Smooth muscle cell (in vitro differentiated cells): Measurements from ENCODE around the gene PPP1R2B. TPM values are rescaled to one million over a fixed set of nuclear protein-coding genes. Genes with fewer than 3 reads are reported as not detected.

Source experiments
- DNase-seq: peaks from one replicate; lab custom pipeline; 2025; ENCODE audit not compliant: unreplicated experiment; lab: John Stamatoyannopoulos, UW
- H2AFZ ChIP-seq: fragments of 200-600 bp; sonication (generic); 2 replicates; pipeline ENCODE4 v1.6.0; 2016; ENCODE audit warnings: antibody characterized with exemption, low read depth, mild to moderate bottlenecking
- H3F3A ChIP-seq: fragments of 200-600 bp; sonication (generic); 2 replicates; pipeline ENCODE4 v1.6.0; 2017; ENCODE audit warnings: antibody characterized with exemption, low read depth
- H3K27ac ChIP-seq: fragments of 200-600 bp; sonication (generic); 2 replicates; pipeline ENCODE4 v1.5.1; 2016; ENCODE audit warnings: low read depth, mild to moderate bottlenecking
- H3K27me3 ChIP-seq: fragments of 200-600 bp; sonication (generic); 2 replicates; pipeline ENCODE4 v1.6.1; 2016; ENCODE audit warnings: low read depth, mild to moderate bottlenecking
- H3K36me3 ChIP-seq: fragments of 200-600 bp; sonication (generic); 2 replicates; pipeline ENCODE4 v1.5.1; 2016; ENCODE audit warnings: low read depth
- H3K4me1 ChIP-seq: fragments of 200-600 bp; sonication (generic); 2 replicates; pipeline ENCODE4 v1.5.1; 2016; ENCODE audit warnings: low read depth
- H3K4me2 ChIP-seq: fragments of 200-600 bp; sonication (generic); 2 replicates; pipeline ENCODE4 v1.6.0; 2016; ENCODE audit warnings: mild to moderate bottlenecking
- H3K4me3 ChIP-seq: fragments of 200-600 bp; sonication (generic); 2 replicates; pipeline ENCODE4 v1.5.1; 2016; ENCODE audit warnings: mild to moderate bottlenecking
- H3K79me2 ChIP-seq: fragments of 200-600 bp; sonication (generic); 2 replicates; pipeline ENCODE4 v1.6.0; 2016; ENCODE audit warnings: low read depth, mild to moderate bottlenecking
- H3K9ac ChIP-seq: fragments of 200-600 bp; sonication (generic); 2 replicates; pipeline ENCODE4 v1.6.0; 2016; ENCODE audit warnings: low read depth
- H3K9me3 ChIP-seq: fragments of 200-600 bp; sonication (generic); replicated peaks from 2 replicates; pipeline ENCODE4 v1.5.1; 2016; ENCODE audit warnings: low read depth
- H4K20me1 ChIP-seq: fragments of 200-600 bp; sonication (generic); 2 replicates; pipeline ENCODE4 v1.6.0; 2016; ENCODE audit warnings: low read depth
- WGBS: methylation state at CpG from one replicate; pipeline ENCODE4 v1.1.7; 2016; ENCODE audit warnings: low lambda C conversion rate; 5-methylcytosine and 5-hydroxymethylcytosine counted together
- polyA plus RNA-seq: library from polyadenylated mRNA; unstranded; fragments of >200 nt; fragmentation: Nextera tagmentation; extraction: Ambion mirVana; gene quantifications from 2 replicates; pipeline ENCODE4 v1.2.1, GENCODE V29; 2016
- total RNA-seq: library from RNA; depleted of rRNA; stranded (reverse); fragments of >200 nt; gene quantifications from 2 replicates; pipeline ENCODE4 v1.2.3, GENCODE V29; 2014
- TF ChIP-seq, protein P1 (sequence below): fragments of 200-600 bp; sonication (generic); IDR thresholded peaks from 2 replicates; pipeline ENCODE4 v1.5.1; 2017; ENCODE audit warnings: borderline replicate concordance, mild to moderate bottlenecking, antibody characterized with exemption; ENCODE audit not compliant: insufficient read depth, poor library complexity, severe bottlenecking

The PPP1R2B gene
- total and polyA plus RNA-seq, 2 experiments from 2014 or later, result 0.04 TPM; not detected in 1

DNA sequence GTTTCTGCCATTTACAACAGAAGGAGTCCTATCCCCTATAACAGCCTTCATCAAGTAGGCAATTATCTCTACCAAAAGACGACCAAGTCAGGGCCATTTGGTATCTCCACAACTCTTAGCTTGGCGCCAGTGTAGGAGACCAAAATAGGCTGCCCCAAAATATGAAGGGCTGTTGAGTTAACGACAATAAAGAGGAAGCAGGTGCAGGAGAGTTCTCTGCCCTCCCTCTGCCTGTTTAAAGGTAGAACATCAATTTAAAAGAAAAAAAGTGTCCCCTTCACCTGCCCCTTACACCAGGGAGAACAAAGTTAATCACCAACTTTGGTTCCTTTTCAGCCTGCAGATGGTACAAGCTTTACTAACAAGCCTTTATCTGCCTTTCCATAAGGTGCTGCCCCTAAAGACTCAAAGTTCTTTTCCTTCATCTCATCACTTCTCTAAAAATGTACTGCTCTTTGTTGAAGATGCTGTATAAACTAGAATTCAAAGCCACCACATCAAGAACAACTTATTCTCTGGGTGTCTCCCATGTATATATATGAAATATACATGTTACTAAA, 33.3 kb downstream of the PPP1R2B start:
- Histone ChIP-seq H3F3A (no peaks in the 10 kb centered on the region), H3K4me3 (no peak overlapping the region), H3K9ac (no peak overlapping the region), H3K4me2 (no peak overlapping the region), H3K27me3 (no peaks in the 10 kb centered on the region), H4K20me1 (no peaks in the 10 kb centered on the region), H2AFZ (no peak overlapping the region), H3K9me3 (no peaks in the 10 kb centered on the region), H3K36me3 (no peaks in the 10 kb centered on the region), H3K4me1 (no peaks in the 10 kb centered on the region), H3K27ac (no peak overlapping the region), H3K79me2 (no peaks in the 10 kb centered on the region)
- TF ChIP-seq, protein P1, sequence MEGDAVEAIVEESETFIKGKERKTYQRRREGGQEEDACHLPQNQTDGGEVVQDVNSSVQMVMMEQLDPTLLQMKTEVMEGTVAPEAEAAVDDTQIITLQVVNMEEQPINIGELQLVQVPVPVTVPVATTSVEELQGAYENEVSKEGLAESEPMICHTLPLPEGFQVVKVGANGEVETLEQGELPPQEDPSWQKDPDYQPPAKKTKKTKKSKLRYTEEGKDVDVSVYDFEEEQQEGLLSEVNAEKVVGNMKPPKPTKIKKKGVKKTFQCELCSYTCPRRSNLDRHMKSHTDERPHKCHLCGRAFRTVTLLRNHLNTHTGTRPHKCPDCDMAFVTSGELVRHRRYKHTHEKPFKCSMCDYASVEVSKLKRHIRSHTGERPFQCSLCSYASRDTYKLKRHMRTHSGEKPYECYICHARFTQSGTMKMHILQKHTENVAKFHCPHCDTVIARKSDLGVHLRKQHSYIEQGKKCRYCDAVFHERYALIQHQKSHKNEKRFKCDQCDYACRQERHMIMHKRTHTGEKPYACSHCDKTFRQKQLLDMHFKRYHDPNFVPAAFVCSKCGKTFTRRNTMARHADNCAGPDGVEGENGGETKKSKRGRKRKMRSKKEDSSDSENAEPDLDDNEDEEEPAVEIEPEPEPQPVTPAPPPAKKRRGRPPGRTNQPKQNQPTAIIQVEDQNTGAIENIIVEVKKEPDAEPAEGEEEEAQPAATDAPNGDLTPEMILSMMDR, result no peak
- WGBS, result 89% methylated on average over 3 of the region's 3 CpGs
- no peak for DNase-seq

DNA sequence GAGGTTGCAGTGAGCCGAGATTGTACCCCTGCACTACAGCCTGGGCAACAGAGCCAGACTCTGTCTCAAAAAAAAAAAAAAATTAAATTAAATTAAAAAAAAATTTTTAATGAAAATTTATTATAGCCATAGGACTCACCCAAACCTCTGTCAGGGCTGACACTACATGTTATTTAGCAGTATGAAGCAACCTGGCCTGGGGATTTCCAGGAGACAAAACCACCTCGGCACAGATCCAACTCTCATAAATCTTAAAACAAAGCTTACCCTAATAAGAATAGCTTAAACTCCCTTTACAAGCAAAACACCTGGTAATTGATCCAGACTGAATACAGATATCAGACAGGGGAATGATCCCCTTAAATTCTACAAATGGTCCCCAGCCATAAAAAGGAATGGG, 38.4 kb downstream of the PPP1R2B start:
- 94% methylated on average over 2 of the region's 2 CpGs for WGBS
- H3K9ac ChIP-seq, result no peak overlapping the region
- no peaks in the 10 kb centered on the region for H3K4me1 ChIP-seq
- H2AFZ ChIP-seq, result no peak overlapping the region
- H3F3A ChIP-seq, result no peaks in the 10 kb centered on the region
- H3K4me2 ChIP-seq, result no peak overlapping the region
- DNase-seq, result no peak
- no peaks in the 10 kb centered on the region for H3K79me2 ChIP-seq
- H3K4me3 ChIP-seq, result no peak overlapping the region
- TF ChIP-seq, protein P1, result no peak
- H4K20me1 ChIP-seq, result no peaks in the 10 kb centered on the region
- no peaks in the 10 kb centered on the region for H3K27me3 ChIP-seq
- H3K27ac ChIP-seq, result no peak overlapping the region
- H3K36me3 ChIP-seq, result no peaks in the 10 kb centered on the region
- no peaks in the 10 kb centered on the region for H3K9me3 ChIP-seq

DNA sequence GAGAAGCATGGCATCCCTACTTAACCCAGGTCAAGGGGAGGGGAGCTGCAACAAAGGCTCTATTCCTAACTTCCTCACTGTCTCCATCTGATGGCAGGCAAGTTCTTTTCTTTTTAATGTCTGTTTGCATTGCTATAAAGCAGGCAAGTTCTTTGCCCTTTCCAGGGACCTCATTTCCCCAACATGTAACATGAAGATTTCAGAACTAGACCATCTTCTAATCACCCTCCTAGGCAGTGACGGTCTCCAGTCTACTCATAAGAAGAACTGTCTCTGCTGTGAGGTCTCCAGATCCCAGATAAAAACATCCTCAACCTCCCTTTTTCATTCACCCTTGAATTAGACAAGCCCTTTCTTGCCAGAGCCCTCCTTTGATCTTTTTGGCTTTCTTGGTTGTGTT, 42.1 kb downstream of the PPP1R2B start:
- DNase-seq, result no peak
- no peaks in the 10 kb centered on the region for H3K9me3 ChIP-seq
- 50% methylated on average over 1 of the region's 1 CpG for WGBS

More for the DNA sequence above, 42.1 kb downstream of the PPP1R2B start:
- H3F3A ChIP-seq, result no peaks in the 10 kb centered on the region
- no peak overlapping the region for H3K9ac ChIP-seq
- H3K79me2 ChIP-seq, result no peaks in the 10 kb centered on the region
- H2AFZ ChIP-seq, result no peak overlapping the region
- no peaks in the 10 kb centered on the region for H4K20me1 ChIP-seq
- no peaks in the 10 kb centered on the region for H3K4me1 ChIP-seq
- no peak overlapping the region for H3K4me3 ChIP-seq
- no peaks in the 10 kb centered on the region for H3K36me3 ChIP-seq
- H3K4me2 ChIP-seq, result no peak overlapping the region
- TF ChIP-seq, protein P1, result no peak
- H3K27me3 ChIP-seq, result no peaks in the 10 kb centered on the region
- no peak overlapping the region for H3K27ac ChIP-seq
